Activated T-helper 2 cell treated with anti-CD3 and anti-CD28 coated beads, Interferon-gamma antibody, Interleukin-2, Interleukin-4, amounts not matched to agents 10 μg/mL and 5 μg/mL and 100 μg/mL, durations not matched to agents 14 hours and 24 hours and 36 hours (primary cell): ENCODE results near the gene OLFM3. TPM values are rescaled to one million over a fixed set of nuclear protein-coding genes. Genes with fewer than 3 reads are reported as not detected.

Experiments used
- DNase-seq: peaks from one replicate; pipeline ENCODE4 v3.0.0; 2021; ENCODE audit warnings: low spot score
- H3K27ac Mint-ChIP-seq: one replicate; pipeline ENCODE4 v1.8.0; 2021; ENCODE audit warnings: mixed read lengths
- H3K27me3 Mint-ChIP-seq: one replicate; pipeline ENCODE4 v1.8.0; 2021; ENCODE audit warnings: low read depth, mixed read lengths
- H3K36me3 Mint-ChIP-seq: one replicate; pipeline ENCODE4 v1.8.0; 2021; ENCODE audit warnings: low read depth, mixed read lengths
- H3K4me1 Mint-ChIP-seq: one replicate; pipeline ENCODE4 v1.8.0; 2021; ENCODE audit warnings: low read depth, mixed read lengths
- H3K4me3 Mint-ChIP-seq: one replicate; pipeline ENCODE4 v1.8.0; 2021; ENCODE audit warnings: low read depth, mild to moderate bottlenecking, moderate library complexity, mixed read lengths
- H3K9me3 Mint-ChIP-seq: one replicate; pipeline ENCODE4 v1.8.0; 2021; ENCODE audit warnings: mixed read lengths
- intact Hi-C: fragments of 100-400 bp; cut with micrococcal nuclease; formaldehyde crosslinking; loops from one replicate; pipeline ENCODE4 v1.15.1; 2023
- total RNA-seq: library from RNA; stranded (reverse); gene quantifications from 2 replicates; pipeline ENCODE4 v1.2.3, GENCODE V29; 2022

Gene OLFM3
- total RNA-seq, 1 donor from 2014 or later, result not detected

GRCh38 chr1:101875891-101876290 is 120.8 kb downstream of the OLFM3 start:
- no peak for DNase-seq
- H3K4me1 Mint-ChIP-seq, result no peaks in the 10 kb centered on the region
- intact Hi-C loops, result no loop called here
- no peak overlapping the region for H3K27ac Mint-ChIP-seq
- no peak overlapping the region for H3K4me3 Mint-ChIP-seq
- no peaks in the 10 kb centered on the region for H3K36me3 Mint-ChIP-seq
- H3K27me3 Mint-ChIP-seq, result no peaks in the 10 kb centered on the region
- H3K9me3 Mint-ChIP-seq, result no peaks in the 10 kb centered on the region

GRCh38 chr1:101873672-101874071 is 123.1 kb downstream of the OLFM3 start:
- H3K9me3 Mint-ChIP-seq, result no peaks in the 10 kb centered on the region
- DNase-seq, result no peak
- H3K36me3 Mint-ChIP-seq, result no peaks in the 10 kb centered on the region
- H3K27me3 Mint-ChIP-seq, result no peaks in the 10 kb centered on the region
- H3K4me1 Mint-ChIP-seq, result no peaks in the 10 kb centered on the region
- no peak overlapping the region for H3K27ac Mint-ChIP-seq
- H3K4me3 Mint-ChIP-seq, result no peak overlapping the region
- intact Hi-C loops, result no loop called here

GRCh38 chr1:101859941-101860340 is 136.8 kb downstream of the OLFM3 start:
- DNase-seq, result no peak
- intact Hi-C loops, result no loop called here
- H3K27me3 Mint-ChIP-seq, result no peaks in the 10 kb centered on the region
- H3K27ac Mint-ChIP-seq, result no peak overlapping the region
- H3K9me3 Mint-ChIP-seq, result no peaks in the 10 kb centered on the region
- H3K4me1 Mint-ChIP-seq, result no peaks in the 10 kb centered on the region
- H3K36me3 Mint-ChIP-seq, result no peaks in the 10 kb centered on the region
- no peak overlapping the region for H3K4me3 Mint-ChIP-seq

- Mint-ChIP-seq H3K4me1 (no peaks in the 10 kb centered on the region), H3K36me3 (no peaks in the 10 kb centered on the region), H3K4me3 (no peak overlapping the region), H3K27me3 (no peaks in the 10 kb centered on the region), H3K27ac (no peak overlapping the region), H3K9me3 (no peaks in the 10 kb centered on the region)
- DNase-seq, result no peak
- intact Hi-C loops, result no loop called here
These were observed 142.5 kb downstream of the OLFM3 start for GRCh38 chr1:101854271-101854670.

- no peaks in the 10 kb centered on the region for H3K4me1 Mint-ChIP-seq
- H3K27me3 Mint-ChIP-seq, result no peaks in the 10 kb centered on the region
- H3K9me3 Mint-ChIP-seq, result no peaks in the 10 kb centered on the region
- no peak for DNase-seq
- no peaks in the 10 kb centered on the region for H3K36me3 Mint-ChIP-seq
- no peak overlapping the region for H3K27ac Mint-ChIP-seq
- no peak overlapping the region for H3K4me3 Mint-ChIP-seq
- intact Hi-C loops, result no loop called here
These were observed 143.8 kb downstream of the OLFM3 start for GRCh38 chr1:101852936-101853335.

- H3K36me3 Mint-ChIP-seq, result no peaks in the 10 kb centered on the region
- DNase-seq, result no peak
- no peak overlapping the region for H3K27ac Mint-ChIP-seq
- H3K4me1 Mint-ChIP-seq, result no peaks in the 10 kb centered on the region
- intact Hi-C loops, result no loop called here
- H3K27me3 Mint-ChIP-seq, result peaks cover 8% of the 10 kb centered on the region
- H3K4me3 Mint-ChIP-seq, result no peak overlapping the region
- no peaks in the 10 kb centered on the region for H3K9me3 Mint-ChIP-seq
These were observed 147.4 kb downstream of the OLFM3 start for GRCh38 chr1:101849356-101849755.

- Mint-ChIP-seq H3K27ac (no peak overlapping the region), H3K4me1 (no peaks in the 10 kb centered on the region), H3K4me3 (no peak overlapping the region), H3K27me3 (peaks cover 10% of the 10 kb centered on the region), H3K9me3 (no peaks in the 10 kb centered on the region), H3K36me3 (no peaks in the 10 kb centered on the region)
- DNase-seq, result no peak
- intact Hi-C loops, result no loop called here
These were observed 149.1 kb downstream of the OLFM3 start for GRCh38 chr1:101847626-101848025.

GRCh38 chr1:101846820-101847219 is 149.9 kb downstream of the OLFM3 start:
- Mint-ChIP-seq H3K36me3 (no peaks in the 10 kb centered on the region), H3K4me3 (no peak overlapping the region), H3K27ac (no peak overlapping the region), H3K9me3 (no peaks in the 10 kb centered on the region), H3K4me1 (no peaks in the 10 kb centered on the region), H3K27me3 (peaks cover 10% of the 10 kb centered on the region)
- intact Hi-C loops, result no loop called here
- DNase-seq, result no peak

- H3K9me3 Mint-ChIP-seq, result no peaks in the 10 kb centered on the region
- no peak overlapping the region for H3K27ac Mint-ChIP-seq
- H3K27me3 Mint-ChIP-seq, result peaks cover 10% of the 10 kb centered on the region
- H3K36me3 Mint-ChIP-seq, result no peaks in the 10 kb centered on the region
- no peak overlapping the region for H3K4me3 Mint-ChIP-seq
- no peak for DNase-seq
- intact Hi-C loops, result no loop called here
- no peaks in the 10 kb centered on the region for H3K4me1 Mint-ChIP-seq
These were observed 153.6 kb downstream of the OLFM3 start for GRCh38 chr1:101843160-101843559.

GRCh38 chr1:101841824-101842223 is 154.9 kb downstream of the OLFM3 start:
- Mint-ChIP-seq H3K4me1 (no peaks in the 10 kb centered on the region), H3K9me3 (no peaks in the 10 kb centered on the region), H3K27ac (no peak overlapping the region), H3K27me3 (peaks cover 4% of the 10 kb centered on the region), H3K36me3 (no peaks in the 10 kb centered on the region), H3K4me3 (no peak overlapping the region)
- intact Hi-C loops, result no loop called here
- DNase-seq, result no peak

- Mint-ChIP-seq H3K9me3 (no peaks in the 10 kb centered on the region), H3K27ac (no peak overlapping the region), H3K4me3 (no peak overlapping the region), H3K4me1 (no peaks in the 10 kb centered on the region), H3K27me3 (no peaks in the 10 kb centered on the region), H3K36me3 (no peaks in the 10 kb centered on the region)
- DNase-seq, result no peak
- intact Hi-C loops, result no loop called here
These were observed 160.7 kb downstream of the OLFM3 start for GRCh38 chr1:101835988-101836387.

GRCh38 chr1:101833312-101833711 is 163.4 kb downstream of the OLFM3 start:
- H3K4me1 Mint-ChIP-seq, result no peaks in the 10 kb centered on the region
- H3K4me3 Mint-ChIP-seq, result no peak overlapping the region
- H3K9me3 Mint-ChIP-seq, result no peaks in the 10 kb centered on the region
- H3K27ac Mint-ChIP-seq, result no peak overlapping the region
- intact Hi-C loops, result no loop called here
- no peaks in the 10 kb centered on the region for H3K27me3 Mint-ChIP-seq
- DNase-seq, result no peak
- H3K36me3 Mint-ChIP-seq, result no peaks in the 10 kb centered on the region

GRCh38 chr1:101826416-101826815 is 170.3 kb downstream of the OLFM3 start:
- Mint-ChIP-seq H3K4me3 (no peak overlapping the region), H3K4me1 (no peaks in the 10 kb centered on the region), H3K27me3 (no peaks in the 10 kb centered on the region), H3K36me3 (no peaks in the 10 kb centered on the region), H3K9me3 (no peaks in the 10 kb centered on the region), H3K27ac (no peak overlapping the region)
- no peak for DNase-seq
- intact Hi-C loops, result no loop called here

- Mint-ChIP-seq H3K36me3 (no peaks in the 10 kb centered on the region), H3K27ac (no peak overlapping the region), H3K9me3 (no peaks in the 10 kb centered on the region), H3K4me1 (no peaks in the 10 kb centered on the region), H3K4me3 (no peak overlapping the region), H3K27me3 (no peaks in the 10 kb centered on the region)
- intact Hi-C loops, result no loop called here
- DNase-seq, result no peak
These were observed 176.7 kb downstream of the OLFM3 start for GRCh38 chr1:101820071-101820470.
